ENCODE data around the gene TIAM2.
"Not testable (repeated sequence)": the region's sequence is repeated elsewhere in the genome, so short reads cannot be mapped to it uniquely, and the experiment has no call there.

TIAM2 gene

GRCh38 chr6:154995254-154996015 lies at the start of gene TIAM2:
Gene TIAM2, plus strand, starts transcription at chr6:154995315. Its CDS starts 133,909 bp downstream, at chr6:155129224.
- peak; percentile 67 for DNase-seq

GRCh38 chr6:154950979-154951344 lies 44.2 kb upstream of the TIAM2 start:
- DNase-seq, result no peak

GRCh38 chr6:154951345-154952200 lies 43.5 kb upstream of the TIAM2 start:
- DNase-seq, result no peak

GRCh38 chr6:154953644-154954043 lies 41.5 kb upstream of the TIAM2 start:
- DNase-seq, result no peak

- DNase-seq, result no peak
These were observed 40.8 kb upstream of the TIAM2 start for GRCh38 chr6:154954347-154954746.

GRCh38 chr6:154956771-154957522 lies 38.2 kb upstream of the TIAM2 start:
- DNase-seq, result no peak

GRCh38 chr6:154958469-154958868 lies 36.6 kb upstream of the TIAM2 start:
- DNase-seq, result no peak

GRCh38 chr6:154960299-154960843 lies 34.7 kb upstream of the TIAM2 start:
- DNase-seq, result no peak

- no peak for DNase-seq
These were observed 34.1 kb upstream of the TIAM2 start for GRCh38 chr6:154960854-154961530.

GRCh38 chr6:154962753-154963152 lies 32.4 kb upstream of the TIAM2 start:
- DNase-seq, result no peak

- DNase-seq, result not testable (repeated sequence)
These were observed 28.9 kb upstream of the TIAM2 start for GRCh38 chr6:154966065-154966770.

GRCh38 chr6:154969796-154970195 lies 25.3 kb upstream of the TIAM2 start:
- DNase-seq, result no peak

GRCh38 chr6:154974485-154975149 lies 20.5 kb upstream of the TIAM2 start:
- DNase-seq, result no peak

GRCh38 chr6:154977588-154977987 lies 17.5 kb upstream of the TIAM2 start:
- DNase-seq, result no peak

GRCh38 chr6:154980273-154981078 lies 14.6 kb upstream of the TIAM2 start:
- DNase-seq, result no peak

- DNase-seq, result no peak
These were observed 13.8 kb upstream of the TIAM2 start for GRCh38 chr6:154981079-154981870.

- no peak for DNase-seq
These were observed 11.0 kb upstream of the TIAM2 start for GRCh38 chr6:154984146-154984545.

- DNase-seq, result no peak
These were observed 8.3 kb upstream of the TIAM2 start for GRCh38 chr6:154986787-154987235.

GRCh38 chr6:154989448-154989847 lies 5.7 kb upstream of the TIAM2 start:
- DNase-seq, result no peak
